IPS-18c (cell line): ENCODE data around the gene PPFIBP2.
"Not testable (repeated sequence)": the region's sequence is repeated elsewhere in the genome, so short reads cannot be mapped to it uniquely, and the experiment has no call there.

ENCODE experiments used
- H3K4me3 ChIP-seq: 2 replicates; pipeline ENCODE4 v1.7.0; 2013; ENCODE audit warnings: low read depth, mild to moderate bottlenecking, low read length, moderate library complexity; ENCODE audit not compliant: insufficient read depth
- H3K9me3 ChIP-seq: one replicate; pipeline ENCODE4 v1.6.1; 2013; ENCODE audit warnings: mild to moderate bottlenecking, low read length, moderate library complexity; ENCODE audit not compliant: control insufficient read depth, insufficient read depth

PPFIBP2 gene

GRCh38 chr11:7643314-7643713, 129.5 kb downstream of the PPFIBP2 start:
- Histone ChIP-seq H3K9me3 (no peaks in the 10 kb centered on the region), H3K4me3 (no peak overlapping the region)

GRCh38 chr11:7645206-7645605, 131.4 kb downstream of the PPFIBP2 start:
- no peak overlapping the region for H3K4me3 ChIP-seq
- no peaks in the 10 kb centered on the region for H3K9me3 ChIP-seq

- no peaks in the 10 kb centered on the region for H3K9me3 ChIP-seq
- H3K4me3 ChIP-seq: no peak overlapping the region
These were observed 133.1 kb downstream of the PPFIBP2 start for GRCh38 chr11:7646866-7647265.

GRCh38 chr11:7648264-7648663, 134.5 kb downstream of the PPFIBP2 start:
- no peaks in the 10 kb centered on the region for H3K9me3 ChIP-seq
- no peak overlapping the region for H3K4me3 ChIP-seq

- no peak overlapping the region for H3K4me3 ChIP-seq
- H3K9me3 ChIP-seq: no peaks in the 10 kb centered on the region
These were observed 137.3 kb downstream of the PPFIBP2 start for GRCh38 chr11:7651140-7651551.

- Histone ChIP-seq H3K9me3 (no peaks in the 10 kb centered on the region), H3K4me3 (no peak overlapping the region)
These were observed 137.9 kb downstream of the PPFIBP2 start for GRCh38 chr11:7651700-7652099.

- H3K9me3 ChIP-seq: no peaks in the 10 kb centered on the region
- H3K4me3 ChIP-seq: no peak overlapping the region
These were observed 140.5 kb downstream of the PPFIBP2 start for GRCh38 chr11:7654195-7654705.

- Histone ChIP-seq H3K9me3 (no peaks in the 10 kb centered on the region), H3K4me3 (no peak overlapping the region)
These were observed 141.7 kb downstream of the PPFIBP2 start for GRCh38 chr11:7655253-7656217.

GRCh38 chr11:7656704-7657103, 142.9 kb downstream of the PPFIBP2 start:
- Histone ChIP-seq H3K9me3 (no peaks in the 10 kb centered on the region), H3K4me3 (no peak overlapping the region)

GRCh38 chr11:7657306-7658025, 143.7 kb downstream of the PPFIBP2 start:
- Histone ChIP-seq H3K4me3 (no peak overlapping the region), H3K9me3 (no peaks in the 10 kb centered on the region)

GRCh38 chr11:7663531-7663930, 149.7 kb downstream of the PPFIBP2 start:
- peaks cover 11% of the 10 kb centered on the region for H3K9me3 ChIP-seq
- not testable (repeated sequence) for H3K4me3 ChIP-seq

- H3K9me3 ChIP-seq: peaks cover 11% of the 10 kb centered on the region
- no peak overlapping the region for H3K4me3 ChIP-seq
These were observed 151.1 kb downstream of the PPFIBP2 start for GRCh38 chr11:7664867-7665266.

GRCh38 chr11:7665473-7666291, 151.9 kb downstream of the PPFIBP2 start:
- Histone ChIP-seq H3K9me3 (peaks cover 11% of the 10 kb centered on the region), H3K4me3 (no peak overlapping the region)

GRCh38 chr11:7666292-7666866, 152.6 kb downstream of the PPFIBP2 start:
- Histone ChIP-seq H3K9me3 (peaks cover 11% of the 10 kb centered on the region), H3K4me3 (no peak overlapping the region)

- Histone ChIP-seq H3K4me3 (no peak overlapping the region), H3K9me3 (peaks cover 11% of the 10 kb centered on the region)
These were observed 153.7 kb downstream of the PPFIBP2 start for GRCh38 chr11:7667460-7667859.

GRCh38 chr11:7668464-7668863, 154.7 kb downstream of the PPFIBP2 start:
- Histone ChIP-seq H3K9me3 (peaks cover 11% of the 10 kb centered on the region), H3K4me3 (no peak overlapping the region)

- H3K4me3 ChIP-seq: no peak overlapping the region
- peaks cover 11% of the 10 kb centered on the region for H3K9me3 ChIP-seq
These were observed 155.1 kb downstream of the PPFIBP2 start for GRCh38 chr11:7668911-7669310.
